ENCODE data around the gene USP16. TPM values are rescaled to one million over a fixed set of nuclear protein-coding genes. Genes with fewer than 3 reads are reported as not detected.

The USP16 gene
- total RNA-seq: 19.3 and 26.0 TPM in 2 replicates

DNA sequence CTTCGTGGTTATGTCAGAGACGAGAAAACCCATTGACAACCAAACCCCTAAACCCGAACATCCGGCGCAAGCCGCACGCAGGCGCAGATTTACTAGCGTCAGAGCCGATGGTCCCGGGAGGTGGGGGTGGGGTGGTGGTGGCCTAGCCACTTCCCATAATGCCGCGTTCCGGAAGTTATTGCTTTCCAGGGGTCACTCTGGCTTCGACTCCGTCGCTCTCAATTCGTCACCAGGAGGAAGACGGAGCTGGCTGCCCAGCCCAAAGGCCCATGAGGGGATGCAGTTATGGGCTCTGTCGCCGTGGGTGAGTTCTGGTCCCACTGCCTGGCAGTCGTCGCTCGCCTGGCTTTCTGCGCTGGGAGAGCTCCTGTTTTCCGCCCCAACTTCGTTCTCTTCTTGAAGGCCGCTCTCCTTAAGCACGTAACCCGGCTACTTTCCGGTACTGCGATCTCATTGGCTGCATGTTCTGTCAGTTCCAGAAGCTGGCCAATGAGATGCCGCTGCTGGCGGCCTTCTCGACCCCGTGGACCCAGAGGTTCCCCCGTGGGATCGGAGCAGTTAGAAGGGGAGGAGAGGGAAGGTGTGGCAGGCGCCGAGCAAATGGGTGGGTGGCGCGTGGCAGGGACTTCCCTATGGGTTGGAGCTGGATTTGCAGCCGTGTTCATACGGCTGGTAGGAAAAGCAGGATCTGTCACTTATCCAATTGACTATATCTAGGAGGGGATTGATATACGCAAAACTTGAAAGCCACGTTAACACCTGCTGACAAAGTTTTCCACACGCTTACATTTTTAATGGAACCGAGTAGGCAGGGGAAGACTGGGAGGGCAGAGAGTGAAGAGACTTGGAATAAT lies at the start of gene USP16:
Gene USP16, plus strand, starts transcription at position 195 of the 854 bp plus-strand sequence. CDS start 3,246 bp downstream, outside the sequence.

DNA sequence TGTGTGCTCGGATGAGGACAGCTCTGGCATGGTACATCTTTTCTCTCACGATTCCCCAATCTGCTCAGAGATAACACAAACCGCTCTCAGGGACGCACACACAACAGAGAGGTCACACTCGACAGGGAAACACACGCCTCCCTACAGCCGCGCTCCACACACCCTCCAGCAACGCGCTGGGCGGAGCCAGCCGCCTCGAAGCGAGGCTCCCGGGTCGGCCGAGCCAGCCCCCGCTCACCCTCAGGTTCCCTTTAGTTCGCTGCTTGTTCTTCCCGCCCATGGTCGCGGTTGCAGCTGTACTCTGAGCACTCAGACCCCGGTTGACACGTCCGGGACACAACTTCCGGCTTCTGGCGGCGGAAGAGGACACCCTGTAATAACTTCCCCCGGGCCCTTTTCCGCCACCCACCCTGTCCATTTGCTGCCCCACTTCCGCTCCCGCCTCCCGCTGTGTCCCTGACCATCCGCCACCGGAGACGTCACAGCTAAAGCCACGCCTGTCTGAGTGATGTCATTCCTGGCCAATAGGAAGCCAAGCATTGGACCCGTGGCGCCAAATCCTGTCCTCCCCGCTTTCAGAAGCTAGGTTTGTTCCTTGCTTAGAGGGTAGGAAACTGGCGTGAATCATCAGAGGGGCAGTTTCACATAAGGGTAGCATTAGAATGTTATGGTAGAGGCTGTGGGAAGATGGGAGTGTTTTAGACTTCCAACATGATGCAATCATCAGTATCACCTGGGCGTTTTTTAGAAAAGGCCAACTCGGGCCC lies 31.8 kb upstream of the USP16 start, which contains the start of gene LTN1:
Gene LTN1, minus strand, starts transcription at position 352 of the 767 bp plus-strand sequence. Its CDS starts 72 bp downstream, at position 280.

GRCh38 chr21:29073222-29074006 lies 48.9 kb downstream of the USP16 start, which contains the start of gene CCT8:
CCT8 (minus strand) TSS chr21:29073648; CDS start chr21:29073590, 58 bp downstream.

Other genes starting within 250 kb of the USP16 start
- 14.1 and 29.6 TPM in 2 replicates for gene LTN1, start 31.8 kb upstream of the USP16 start, total RNA-seq
- gene RWDD2B, start 5.3 kb upstream of the USP16 start, total RNA-seq: 11.0 and 20.8 TPM in 2 replicates
- gene CCT8, start 49.0 kb downstream of the USP16 start, total RNA-seq: 192 and 240 TPM in 2 replicates
- gene MAP3K7CL, start 106.0 kb downstream of the USP16 start, total RNA-seq: 2.6 and 3.7 TPM in 2 replicates

All from bladder microvascular endothelial cell (primary cell).